ENCODE measurements around the gene AKAP6. TPM values are rescaled to one million over a fixed set of nuclear protein-coding genes. Genes with fewer than 3 reads are reported as not detected.
A peak's percentile ranks its signal among the peaks of the same experiment; 100 is the strongest.

Gene AKAP6
- total and polyA plus RNA-seq, 2 experiments from 2014 or later = 0.38 to 0.42 TPM

DNA sequence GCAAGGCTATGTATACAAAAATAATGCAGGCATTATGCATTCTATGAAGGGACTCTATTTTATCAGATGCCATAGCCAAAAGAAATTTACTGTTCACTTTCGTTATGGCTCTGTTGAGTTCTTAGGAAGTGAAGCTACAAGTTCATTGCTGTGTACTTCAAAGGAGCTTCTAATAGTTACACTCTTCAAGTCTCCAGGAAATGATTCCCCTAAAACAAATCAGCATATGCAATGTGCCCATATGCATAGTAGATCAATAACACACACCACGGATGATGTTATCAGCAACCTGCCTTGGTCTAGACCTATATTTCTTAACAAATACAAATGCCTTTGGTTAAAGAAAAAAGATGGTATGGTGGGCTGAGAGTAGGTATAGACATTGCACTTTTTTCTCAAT, 83.4 kb downstream of the AKAP6 start:
- Histone ChIP-seq H3K36me3 (ENCODE audit: insufficient read depth) (no peaks in the 10 kb centered on the region), H3K27me3 (ENCODE audit: insufficient read depth) (no peaks in the 10 kb centered on the region), H2AFZ (no peak overlapping the region), H3K4me3 (no peak overlapping the region), H3K4me1 (ENCODE audit: insufficient read depth) (peaks cover 22% of the 10 kb centered on the region; the same call in 1 of the 2 replicates), H3F3A (replicated peaks; ENCODE audit: low read depth) (no peaks in the 10 kb centered on the region), H3K4me2 (0 out of 2 replicates have a peak overlapping the region, but pooled peaks have one; percentile 1), H4K20me1 (replicated peaks; ENCODE audit: insufficient read depth) (no peaks in the 10 kb centered on the region), H3K27ac (ENCODE audit: low read depth) (no peak overlapping the region), H3K79me2 (replicated peaks; ENCODE audit: insufficient read depth) (no peaks in the 10 kb centered on the region), H3K9me2 (ENCODE audit: insufficient read depth) (peaks cover 4% of the 10 kb centered on the region; the same call in 1 of the 2 replicates)
- H3K36me3 Mint-ChIP-seq (ENCODE audit: low read depth) = no peaks in the 10 kb centered on the region
- H3K9me3 Mint-ChIP-seq = no peaks in the 10 kb centered on the region
- DNase-seq (ENCODE audit: low spot score) = no peak
- H3K4me3 Mint-ChIP-seq = no peak overlapping the region
- no peak for ATAC-seq
- no peak for TF ChIP-seq EZH2 (IDR thresholded peaks at IDR 0.05; ENCODE audit: low read depth, unreplicated experiment)
- TF ChIP-seq JUNB (IDR thresholded peaks at IDR 0.05; ENCODE audit: unreplicated experiment) = no peak
- TF ChIP-seq, protein P1, sequence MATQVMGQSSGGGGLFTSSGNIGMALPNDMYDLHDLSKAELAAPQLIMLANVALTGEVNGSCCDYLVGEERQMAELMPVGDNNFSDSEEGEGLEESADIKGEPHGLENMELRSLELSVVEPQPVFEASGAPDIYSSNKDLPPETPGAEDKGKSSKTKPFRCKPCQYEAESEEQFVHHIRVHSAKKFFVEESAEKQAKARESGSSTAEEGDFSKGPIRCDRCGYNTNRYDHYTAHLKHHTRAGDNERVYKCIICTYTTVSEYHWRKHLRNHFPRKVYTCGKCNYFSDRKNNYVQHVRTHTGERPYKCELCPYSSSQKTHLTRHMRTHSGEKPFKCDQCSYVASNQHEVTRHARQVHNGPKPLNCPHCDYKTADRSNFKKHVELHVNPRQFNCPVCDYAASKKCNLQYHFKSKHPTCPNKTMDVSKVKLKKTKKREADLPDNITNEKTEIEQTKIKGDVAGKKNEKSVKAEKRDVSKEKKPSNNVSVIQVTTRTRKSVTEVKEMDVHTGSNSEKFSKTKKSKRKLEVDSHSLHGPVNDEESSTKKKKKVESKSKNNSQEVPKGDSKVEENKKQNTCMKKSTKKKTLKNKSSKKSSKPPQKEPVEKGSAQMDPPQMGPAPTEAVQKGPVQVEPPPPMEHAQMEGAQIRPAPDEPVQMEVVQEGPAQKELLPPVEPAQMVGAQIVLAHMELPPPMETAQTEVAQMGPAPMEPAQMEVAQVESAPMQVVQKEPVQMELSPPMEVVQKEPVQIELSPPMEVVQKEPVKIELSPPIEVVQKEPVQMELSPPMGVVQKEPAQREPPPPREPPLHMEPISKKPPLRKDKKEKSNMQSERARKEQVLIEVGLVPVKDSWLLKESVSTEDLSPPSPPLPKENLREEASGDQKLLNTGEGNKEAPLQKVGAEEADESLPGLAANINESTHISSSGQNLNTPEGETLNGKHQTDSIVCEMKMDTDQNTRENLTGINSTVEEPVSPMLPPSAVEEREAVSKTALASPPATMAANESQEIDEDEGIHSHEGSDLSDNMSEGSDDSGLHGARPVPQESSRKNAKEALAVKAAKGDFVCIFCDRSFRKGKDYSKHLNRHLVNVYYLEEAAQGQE (IDR thresholded peaks at IDR 0.05; ENCODE audit: unreplicated experiment) = no peak
- no peak for TF ChIP-seq CREB1 (CRISPR knock-in tag; IDR thresholded peaks at IDR 0.05; ENCODE audit: low read depth)
- no peak for TF ChIP-seq ETS1 (IDR thresholded peaks at IDR 0.05)
- no peak for TF ChIP-seq EZH2phosphoT487 (IDR thresholded peaks at IDR 0.05; ENCODE audit: unreplicated experiment)
- TF ChIP-seq, protein P2, sequence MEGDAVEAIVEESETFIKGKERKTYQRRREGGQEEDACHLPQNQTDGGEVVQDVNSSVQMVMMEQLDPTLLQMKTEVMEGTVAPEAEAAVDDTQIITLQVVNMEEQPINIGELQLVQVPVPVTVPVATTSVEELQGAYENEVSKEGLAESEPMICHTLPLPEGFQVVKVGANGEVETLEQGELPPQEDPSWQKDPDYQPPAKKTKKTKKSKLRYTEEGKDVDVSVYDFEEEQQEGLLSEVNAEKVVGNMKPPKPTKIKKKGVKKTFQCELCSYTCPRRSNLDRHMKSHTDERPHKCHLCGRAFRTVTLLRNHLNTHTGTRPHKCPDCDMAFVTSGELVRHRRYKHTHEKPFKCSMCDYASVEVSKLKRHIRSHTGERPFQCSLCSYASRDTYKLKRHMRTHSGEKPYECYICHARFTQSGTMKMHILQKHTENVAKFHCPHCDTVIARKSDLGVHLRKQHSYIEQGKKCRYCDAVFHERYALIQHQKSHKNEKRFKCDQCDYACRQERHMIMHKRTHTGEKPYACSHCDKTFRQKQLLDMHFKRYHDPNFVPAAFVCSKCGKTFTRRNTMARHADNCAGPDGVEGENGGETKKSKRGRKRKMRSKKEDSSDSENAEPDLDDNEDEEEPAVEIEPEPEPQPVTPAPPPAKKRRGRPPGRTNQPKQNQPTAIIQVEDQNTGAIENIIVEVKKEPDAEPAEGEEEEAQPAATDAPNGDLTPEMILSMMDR (conservative IDR thresholded peaks at IDR 0.05; ENCODE audit: low read depth in 2 of 2) = no peak
- no peak for TF ChIP-seq ZNF331 (CRISPR knock-in tag; IDR thresholded peaks at IDR 0.05; ENCODE audit: low read depth)
- no peak overlapping the region for H3K27ac Mint-ChIP-seq
- H3K27me3 Mint-ChIP-seq (ENCODE audit: insufficient read depth, low read depth, poor library complexity) = peaks cover 2% of the 10 kb centered on the region
- peaks cover 30% of the 10 kb centered on the region; the same call in 2 of the 3 replicates for H3K4me1 Mint-ChIP-seq

Measured in GM23338 (cell line).